Keratinocyte (primary cell): ENCODE results near the gene SPAG9. TPM values are rescaled to one million over a fixed set of nuclear protein-coding genes. Genes with fewer than 3 reads are reported as not detected.
A peak's percentile ranks its signal among the peaks of the same experiment; 100 is the strongest.

ENCODE experiments used
- DNase-seq: peaks from one replicate; pipeline ENCODE4 v3.0.0-alpha.2; 2011; ENCODE audit warnings: low read depth, missing footprints, low spot score
- FAIRE-seq: peaks from 2 replicates; lab custom pipeline; 2011; peaks lifted over from hg19 to GRCh38; lab: Jason Lieb, UNC
- H2AFZ ChIP-seq: 2 replicates; pipeline ENCODE4 v1.6.0; 2012; ENCODE audit warnings: low read length, control low read depth, inconsistent platforms; ENCODE audit not compliant: control insufficient read depth
- H3K27ac ChIP-seq: 2 replicates; pipeline ENCODE4 v1.5.1; 2011; ENCODE audit warnings: low read length; ENCODE audit not compliant: control insufficient read depth, insufficient read depth
- H3K27me3 ChIP-seq: 3 replicates; pipeline ENCODE4 v1.6.0; 2011; ENCODE audit warnings: low read length; ENCODE audit not compliant: control insufficient read depth, insufficient read depth; ENCODE audit errors: extremely low read depth
- H3K36me3 ChIP-seq, 2 experiments: 2 replicates in 1 of 2; 3 replicates in 1 of 2; pipeline ENCODE4 v1.5.1; 2011; ENCODE audit warnings: low read length in 2 of 2, mild to moderate bottlenecking in 1 of 2; ENCODE audit not compliant: control insufficient read depth in 2 of 2, insufficient read depth in 2 of 2; ENCODE audit errors: extremely low read depth in 1 of 2
- H3K4me1 ChIP-seq: 3 replicates; pipeline ENCODE4 v1.5.1; 2011; ENCODE audit warnings: low read length; ENCODE audit not compliant: control insufficient read depth, insufficient read depth; ENCODE audit errors: extremely low read depth
- H3K4me2 ChIP-seq: 3 replicates; pipeline ENCODE4 v1.6.0; 2011; ENCODE audit warnings: low read depth, low read length; ENCODE audit not compliant: control insufficient read depth, insufficient read depth; ENCODE audit errors: extremely low read depth
- H3K4me3 ChIP-seq, 3 experiments: fragments of 200-600 bp in 1 of 3; sonication (generic) in 1 of 3; 2 replicates in 2 of 3; 3 replicates in 1 of 3; pipeline ENCODE4 v1.5.1; 2011 to 2016; ENCODE audit warnings: low read length in 3 of 3, mild to moderate bottlenecking in 3 of 3, control low read depth in 2 of 3, inconsistent platforms in 1 of 3, low read depth in 1 of 3, mixed read lengths in 1 of 3, mixed run types in 1 of 3, moderate library complexity in 1 of 3; ENCODE audit not compliant: control insufficient read depth in 2 of 3, insufficient read depth in 2 of 3; ENCODE audit errors: extremely low read depth in 1 of 3
- H3K79me2 ChIP-seq: 2 replicates; pipeline ENCODE4 v1.6.0; 2012; ENCODE audit warnings: low read length; ENCODE audit not compliant: control insufficient read depth, insufficient read depth
- H3K9ac ChIP-seq: 3 replicates; pipeline ENCODE4 v1.6.0; 2011; ENCODE audit warnings: low read length; ENCODE audit not compliant: control insufficient read depth, insufficient read depth; ENCODE audit errors: extremely low read depth
- H3K9me1 ChIP-seq: 3 replicates; pipeline ENCODE4 v1.6.0; 2011; ENCODE audit warnings: low read length; ENCODE audit not compliant: control insufficient read depth, insufficient read depth; ENCODE audit errors: extremely low read depth
- H3K9me3 ChIP-seq: 2 replicates; pipeline ENCODE4 v1.5.1; 2012; ENCODE audit warnings: low read depth, low read length; ENCODE audit not compliant: control insufficient read depth
- H4K20me1 ChIP-seq: 3 replicates; pipeline ENCODE4 v1.6.0; 2011; ENCODE audit warnings: low read length; ENCODE audit not compliant: control insufficient read depth, insufficient read depth; ENCODE audit errors: extremely low read depth
- CTCF ChIP-seq, 3 experiments: IDR thresholded peaks in 1 of 3; conservative IDR thresholded peaks in 1 of 3; optimal IDR thresholded peaks in 1 of 3; 2 replicates in 2 of 3; 3 replicates in 1 of 3; pipeline versions ENCODE3 to v1.5.1; 2011; ENCODE audit warnings: low read length in 3 of 3, mild to moderate bottlenecking in 3 of 3, moderate library complexity in 2 of 3, control low read depth in 1 of 3, inconsistent platforms in 1 of 3; ENCODE audit not compliant: insufficient read depth in 2 of 3; ENCODE audit errors: extremely low read depth in 1 of 3
- EZH2 ChIP-seq: IDR thresholded peaks from one replicate; pipeline ENCODE4 v1.6.1; 2012; ENCODE audit warnings: inconsistent platforms, mild to moderate bottlenecking, low read length, moderate library complexity
- dilution Hi-C: fragments of 300-500 bp; cut with MboI; formaldehyde crosslinking; loops from one replicate; pipeline ENCODE4 v1.7.0; 2020; ENCODE audit warnings: low sequenced_read_pairs; ENCODE audit not compliant: extremely low pct_ligation_motif_present
- polyA plus RNA-seq, 5 experiments: library from polyadenylated mRNA; depleted of rRNA in 3 of 5; stranded (reverse) in 3 of 5; stranded (forward) in 1 of 5; unstranded in 1 of 5; fragments of >200 nt; gene quantifications; 1 replicate in 1 of 5; 2 replicates in 3 of 5; 3 replicates in 1 of 5; pipeline versions ENCODE4 v1.2.1 to v1.2.3, GENCODE V29; 2011 to 2012; ENCODE audit warnings: missing spikeins in 2 of 5, low read depth in 1 of 5, low replicate concordance in 1 of 5

SPAG9 gene
- polyA plus RNA-seq, 1 donor (not counting 4 experiments of a cell fraction or from before 2014, with no cell fraction given) = 43.1 TPM

GRCh38 chr17:51056813-51057510 lies 63.7 kb downstream of the SPAG9 start:
- Histone ChIP-seq H3K4me2 (peak overlapping the region; percentile 6), H3K79me2 (peaks cover 31% of the 10 kb centered on the region), H4K20me1 (no peaks in the 10 kb centered on the region), H2AFZ (no peak overlapping the region), H3K36me3 (no peaks in the 10 kb centered on the region), H3K9me3 (no peaks in the 10 kb centered on the region), H3K4me1 (peaks cover 19% of the 10 kb centered on the region), H3K27ac (peak overlapping the region; percentile 70), H3K27me3 (no peaks in the 10 kb centered on the region), H3K9ac (peak overlapping the region; percentile 35), H3K4me3 (no peak overlapping the region), H3K9me1 (no peaks in the 10 kb centered on the region)
- peak; percentile 65 for FAIRE-seq
- TF ChIP-seq CTCF (optimal IDR thresholded peaks at IDR 0.05 in 1 of 3, IDR thresholded peaks at IDR 0.05 in 1 of 3, conservative IDR thresholded peaks at IDR 0.05 in 1 of 3; ENCODE audit: extremely low read depth in 1 of 3, insufficient read depth in 2 of 3, low read length in 3 of 3) (peak; percentile 27 to 56 (median 53)), EZH2 (no peak)
- peak; percentile 42 for DNase-seq
- dilution Hi-C loops = no loop called here

GRCh38 chr17:51054748-51055147 lies 65.9 kb downstream of the SPAG9 start:
- Histone ChIP-seq H3K9me1 (no peaks in the 10 kb centered on the region), H3K79me2 (peaks cover 32% of the 10 kb centered on the region), H3K9me3 (no peaks in the 10 kb centered on the region), H4K20me1 (no peaks in the 10 kb centered on the region), H3K27me3 (no peaks in the 10 kb centered on the region), H3K4me1 (peaks cover 20% of the 10 kb centered on the region), H3K9ac (no peak overlapping the region), H3K4me3 (no peak overlapping the region), H2AFZ (no peak overlapping the region), H3K27ac (no peak overlapping the region), H3K36me3 (no peaks in the 10 kb centered on the region), H3K4me2 (no peak overlapping the region)
- dilution Hi-C loops = no loop called here
- TF ChIP-seq EZH2 (no peak), CTCF (optimal IDR thresholded peaks at IDR 0.05 in 1 of 3, IDR thresholded peaks at IDR 0.05 in 1 of 3, conservative IDR thresholded peaks at IDR 0.05 in 1 of 3; ENCODE audit: extremely low read depth in 1 of 3, insufficient read depth in 2 of 3, low read length in 3 of 3) (no peak)
- no peak for FAIRE-seq
- DNase-seq = no peak
